ENCODE results near the gene LDLRAD4. TPM values are rescaled to one million over a fixed set of nuclear protein-coding genes. Genes with fewer than 3 reads are reported as not detected.

The LDLRAD4 gene
- total and polyA plus RNA-seq, 11 donors = 10.4 to 44.0 (median 29.6) TPM

DNA sequence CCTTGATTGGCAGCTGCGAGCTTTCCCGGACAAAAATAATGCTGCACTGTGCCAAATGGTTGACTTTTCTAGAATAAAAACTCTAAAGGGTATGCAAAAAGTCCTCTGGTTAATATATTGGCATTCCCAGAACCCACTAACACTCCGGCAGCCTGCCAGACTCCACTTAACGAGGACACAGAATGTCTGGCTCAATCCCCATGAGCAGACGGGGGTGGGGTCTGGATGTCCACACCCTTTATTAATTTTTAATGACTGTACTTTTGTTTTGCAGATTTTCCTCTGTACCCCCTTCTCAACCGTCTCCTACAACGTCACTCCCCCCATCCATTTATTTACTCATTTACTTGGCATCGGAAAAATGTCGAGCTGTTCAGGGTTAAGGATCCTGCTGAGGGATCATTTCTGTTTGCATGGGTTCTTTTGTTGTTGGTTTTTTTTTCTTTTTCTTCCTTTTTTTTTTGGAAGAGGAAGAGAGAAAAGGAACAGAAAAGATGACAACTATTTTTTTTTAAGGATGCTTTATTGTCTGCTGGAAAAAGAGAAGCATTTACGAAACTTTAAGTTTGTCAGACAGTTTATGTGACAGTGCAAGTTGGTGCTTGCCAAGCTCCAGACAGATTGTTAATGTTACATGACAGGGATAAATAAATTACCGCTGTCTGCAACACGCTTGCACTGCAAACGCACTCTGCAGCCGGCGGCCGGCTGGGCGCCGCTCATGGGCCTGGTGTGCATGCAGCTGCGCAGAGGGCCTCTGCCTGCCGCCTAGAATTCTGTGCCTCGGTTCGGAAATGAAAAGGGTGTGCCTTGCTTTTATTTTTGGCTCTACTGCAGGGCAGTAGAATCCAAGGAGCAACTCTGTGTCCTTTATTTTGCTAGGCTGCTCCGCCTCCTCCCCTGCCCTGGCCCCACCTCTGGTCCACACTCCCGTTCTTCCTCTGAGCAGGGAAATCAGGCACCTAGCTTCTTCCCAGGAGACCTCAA lies 3.6 kb downstream of the LDLRAD4 start:
- Histone ChIP-seq H3K9me3 (no peaks in the 10 kb centered on the region), H3K27ac (peak overlapping the region; percentile 70 to 95 (median 91)), H3K36me3 (no peaks in the 10 kb centered on the region), H3K4me3 (peak overlapping the region in 10 of 12 donors; percentile 15 to 38 (median 20)), H3K4me1 (peaks cover 14 to 69% (median 58%) of the 10 kb centered on the region in 12 donors), H3K27me3 (no peaks in the 10 kb centered on the region)
- 5 to 13% (median 9%) methylated on average over 24 of the region's 24 CpGs for WGBS, 4 donors
- DNase-seq (peak; percentile 77 to 90 (median 84)), ATAC-seq (peak; percentile 33 to 68 (median 59))
- intact Hi-C loops (cut with DNase I) = loop anchor here in 9 of 10 donors (2.0 to 10.0 kb wide), 12 partner anchors 45 to 215 kb away; no protein-coding TSS in a partner anchor
- TF ChIP-seq POLR2A (IDR thresholded peaks at IDR 0.05) (no peak), CTCF (IDR thresholded peaks at IDR 0.05) (no peak)

GRCh38 chr18:13222856-13223281 lies 4.3 kb downstream of the LDLRAD4 start:
- H3K27me3 ChIP-seq = no peaks in the 10 kb centered on the region
- H3K4me3 ChIP-seq = peak overlapping the region in 9 of 12 donors; percentile 15 to 38 (median 21)
- H3K27ac ChIP-seq = peak overlapping the region; percentile 70 to 95 (median 91)
- H3K4me1 ChIP-seq = peaks cover 14 to 70% (median 58%) of the 10 kb centered on the region in 12 donors
- peaks cover 0 to 4% (median 0%) of the 10 kb centered on the region in 9 donors for H3K36me3 ChIP-seq
- peak in 3 of 5 donors; percentile 49 to 73 (median 65) for DNase-seq
- peak; percentile 27 to 74 (median 38) for ATAC-seq
- intact Hi-C loops (cut with DNase I) = loop anchor here in 9 of 10 donors (1.0 to 10.0 kb wide), 12 partner anchors 44 to 214 kb away; no protein-coding TSS in a partner anchor
- no peak for TF ChIP-seq POLR2A (IDR thresholded peaks at IDR 0.05)
- no peak for TF ChIP-seq CTCF (IDR thresholded peaks at IDR 0.05)
- no peaks in the 10 kb centered on the region for H3K9me3 ChIP-seq
- WGBS, 4 donors = 25 to 43% (median 34%) methylated on average over 4 of the region's 4 CpGs

DNA sequence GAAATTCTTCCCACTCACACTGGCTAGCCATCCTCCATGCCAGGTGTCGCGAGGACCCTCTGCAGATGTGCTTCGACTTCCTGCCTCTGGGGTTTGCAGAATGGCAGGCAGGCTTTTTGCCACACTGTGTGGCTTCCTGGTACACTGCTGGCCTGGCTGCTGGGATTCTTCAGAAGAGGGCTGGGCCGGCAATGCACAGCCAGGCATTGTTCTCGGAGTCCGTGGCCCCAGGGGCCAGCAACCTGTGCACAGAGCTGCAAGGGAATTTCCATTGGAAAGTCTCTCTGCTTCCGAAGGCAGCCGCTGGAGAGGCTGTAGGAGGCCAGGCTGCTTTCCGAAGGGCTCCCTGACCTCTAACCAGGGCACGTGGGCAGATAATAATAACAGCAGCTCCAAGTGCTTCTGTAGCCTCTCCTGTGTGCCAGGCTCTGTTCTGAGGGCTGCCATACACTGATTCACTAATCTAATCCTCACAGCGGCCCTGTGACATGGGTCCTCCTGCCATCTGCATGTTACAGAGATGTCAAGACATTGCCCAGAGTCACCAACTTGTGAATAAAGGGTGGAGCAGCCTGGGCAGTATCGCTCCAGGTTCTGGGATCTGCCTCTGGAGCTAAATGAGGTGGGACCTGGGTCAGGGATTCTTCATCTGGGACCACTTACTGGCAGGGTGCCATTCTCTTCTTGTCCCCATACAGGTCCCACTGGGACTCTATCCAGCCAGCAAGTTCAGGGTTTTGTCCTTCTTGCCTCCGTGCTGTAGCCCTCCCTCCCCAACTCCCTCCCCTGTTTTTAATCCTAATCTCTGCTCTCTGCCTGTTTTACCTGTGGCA lies 5.0 kb downstream of the LDLRAD4 start:
- Histone ChIP-seq H3K36me3 (peaks cover 0 to 6% (median 0%) of the 10 kb centered on the region in 9 donors), H3K27me3 (no peaks in the 10 kb centered on the region), H3K9me3 (no peaks in the 10 kb centered on the region), H3K4me3 (peak overlapping the region in 6 of 12 donors; percentile 11 to 27 (median 23)), H3K27ac (peak overlapping the region; percentile 70 to 95 (median 91)), H3K4me1 (peaks cover 14 to 77% (median 58%) of the 10 kb centered on the region in 12 donors)
- TF ChIP-seq POLR2A (IDR thresholded peaks at IDR 0.05) (no peak), CTCF (IDR thresholded peaks at IDR 0.05) (peak in 2 of 12 donors; percentile 12 to 27)
- intact Hi-C loops (cut with DNase I) = loop anchor here in 9 of 10 donors (1.0 to 10.0 kb wide), 12 partner anchors 43 to 214 kb away; no protein-coding TSS in a partner anchor
- 28 to 43% (median 28%) methylated on average over 11 to 13 of the region's 13 CpGs for WGBS, 4 donors
- ATAC-seq = peak; percentile 72 to 82 (median 76)
- DNase-seq = peak in 4 of 5 donors; percentile 63 to 83 (median 80)
